ENCODE results near the gene ARL10.

DNA sequence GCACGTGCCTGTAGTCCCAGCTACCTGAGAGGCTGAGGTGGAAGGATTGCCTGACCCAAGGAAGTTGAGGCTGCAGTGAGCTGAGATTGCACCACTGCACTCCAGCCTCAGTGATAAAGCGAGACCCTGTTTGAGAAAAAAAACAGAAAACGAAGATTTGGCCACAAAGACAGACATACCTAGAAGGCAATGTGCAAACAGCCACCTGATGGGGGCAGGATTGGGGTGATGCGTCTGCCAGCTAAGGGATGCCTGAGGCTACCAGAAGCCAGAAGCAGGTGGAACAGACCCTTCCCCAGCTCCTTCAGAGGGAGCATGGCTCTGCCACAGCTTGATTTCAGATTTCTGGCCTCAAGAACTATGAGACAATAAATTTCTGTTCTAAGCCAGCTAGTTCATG lies 26.2 kb downstream of the ARL10 start:
- TF ChIP-seq, protein P1, sequence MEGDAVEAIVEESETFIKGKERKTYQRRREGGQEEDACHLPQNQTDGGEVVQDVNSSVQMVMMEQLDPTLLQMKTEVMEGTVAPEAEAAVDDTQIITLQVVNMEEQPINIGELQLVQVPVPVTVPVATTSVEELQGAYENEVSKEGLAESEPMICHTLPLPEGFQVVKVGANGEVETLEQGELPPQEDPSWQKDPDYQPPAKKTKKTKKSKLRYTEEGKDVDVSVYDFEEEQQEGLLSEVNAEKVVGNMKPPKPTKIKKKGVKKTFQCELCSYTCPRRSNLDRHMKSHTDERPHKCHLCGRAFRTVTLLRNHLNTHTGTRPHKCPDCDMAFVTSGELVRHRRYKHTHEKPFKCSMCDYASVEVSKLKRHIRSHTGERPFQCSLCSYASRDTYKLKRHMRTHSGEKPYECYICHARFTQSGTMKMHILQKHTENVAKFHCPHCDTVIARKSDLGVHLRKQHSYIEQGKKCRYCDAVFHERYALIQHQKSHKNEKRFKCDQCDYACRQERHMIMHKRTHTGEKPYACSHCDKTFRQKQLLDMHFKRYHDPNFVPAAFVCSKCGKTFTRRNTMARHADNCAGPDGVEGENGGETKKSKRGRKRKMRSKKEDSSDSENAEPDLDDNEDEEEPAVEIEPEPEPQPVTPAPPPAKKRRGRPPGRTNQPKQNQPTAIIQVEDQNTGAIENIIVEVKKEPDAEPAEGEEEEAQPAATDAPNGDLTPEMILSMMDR (IDR thresholded peaks at IDR 0.05): no peak
- TF ChIP-seq EZH2 (IDR thresholded peaks at IDR 0.05; ENCODE audit: borderline replicate concordance, insufficient read depth, low read depth, low read length, poor library complexity, severe bottlenecking): no peak
